GM12872 (cell line): ENCODE measurements around the gene PTGR1.

Experiments used
- TF ChIP-seq, protein P1 (sequence below): IDR thresholded peaks from 3 replicates; pipeline ENCODE4 v1.5.1; 2011; ENCODE audit warnings: low read depth, mild to moderate bottlenecking, low read length, moderate library complexity; ENCODE audit not compliant: insufficient read depth

PTGR1 gene

DNA sequence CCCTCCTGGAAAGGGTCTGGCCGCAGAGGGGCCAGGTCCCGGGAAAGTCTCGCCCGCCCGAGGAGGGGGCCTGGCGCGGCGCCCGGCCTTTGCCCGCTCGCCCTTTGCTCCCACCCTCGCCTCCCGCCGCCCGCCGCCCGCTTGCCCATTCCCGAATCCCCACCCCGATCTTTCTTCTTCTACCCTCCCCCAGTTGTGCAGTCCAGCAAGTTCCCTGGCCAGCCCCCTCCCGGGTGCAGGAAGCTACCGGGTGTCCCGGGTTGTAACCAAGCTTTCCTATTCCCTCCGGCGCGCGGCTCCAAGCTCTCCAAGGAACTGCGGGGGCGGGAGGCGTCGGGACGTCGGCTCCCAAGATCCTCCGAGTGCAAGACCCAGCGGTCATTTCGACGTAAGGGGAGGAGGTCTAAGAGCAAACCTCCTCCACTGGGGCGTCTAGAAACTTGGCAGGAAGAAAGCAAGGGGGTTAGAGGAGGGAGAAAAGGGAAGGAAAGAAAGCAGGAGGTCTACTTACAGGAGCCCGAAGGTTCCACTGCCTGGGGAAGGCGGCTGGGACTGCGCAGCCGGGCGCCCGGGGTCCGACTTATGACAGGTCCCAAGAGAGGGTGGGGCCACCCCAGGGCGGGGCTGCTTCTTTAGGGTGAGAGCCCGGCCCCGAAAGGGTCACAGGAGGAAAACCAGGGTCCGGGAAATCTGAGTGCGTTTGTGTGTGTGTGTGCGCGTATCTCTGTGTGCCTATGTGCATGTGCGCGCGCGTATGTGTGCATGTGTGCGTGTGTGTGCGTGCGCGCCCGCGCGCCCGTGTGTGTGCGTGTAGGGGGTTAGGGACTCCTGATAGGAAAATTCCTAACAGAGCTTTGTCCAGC lies at the start of gene PTGR1:
PTGR1 (minus strand) TSS at position 556 of the 863 bp plus-strand sequence. CDS start 2,225 bp downstream, outside the sequence.
- TF ChIP-seq, protein P1, sequence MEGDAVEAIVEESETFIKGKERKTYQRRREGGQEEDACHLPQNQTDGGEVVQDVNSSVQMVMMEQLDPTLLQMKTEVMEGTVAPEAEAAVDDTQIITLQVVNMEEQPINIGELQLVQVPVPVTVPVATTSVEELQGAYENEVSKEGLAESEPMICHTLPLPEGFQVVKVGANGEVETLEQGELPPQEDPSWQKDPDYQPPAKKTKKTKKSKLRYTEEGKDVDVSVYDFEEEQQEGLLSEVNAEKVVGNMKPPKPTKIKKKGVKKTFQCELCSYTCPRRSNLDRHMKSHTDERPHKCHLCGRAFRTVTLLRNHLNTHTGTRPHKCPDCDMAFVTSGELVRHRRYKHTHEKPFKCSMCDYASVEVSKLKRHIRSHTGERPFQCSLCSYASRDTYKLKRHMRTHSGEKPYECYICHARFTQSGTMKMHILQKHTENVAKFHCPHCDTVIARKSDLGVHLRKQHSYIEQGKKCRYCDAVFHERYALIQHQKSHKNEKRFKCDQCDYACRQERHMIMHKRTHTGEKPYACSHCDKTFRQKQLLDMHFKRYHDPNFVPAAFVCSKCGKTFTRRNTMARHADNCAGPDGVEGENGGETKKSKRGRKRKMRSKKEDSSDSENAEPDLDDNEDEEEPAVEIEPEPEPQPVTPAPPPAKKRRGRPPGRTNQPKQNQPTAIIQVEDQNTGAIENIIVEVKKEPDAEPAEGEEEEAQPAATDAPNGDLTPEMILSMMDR, result no peak

DNA sequence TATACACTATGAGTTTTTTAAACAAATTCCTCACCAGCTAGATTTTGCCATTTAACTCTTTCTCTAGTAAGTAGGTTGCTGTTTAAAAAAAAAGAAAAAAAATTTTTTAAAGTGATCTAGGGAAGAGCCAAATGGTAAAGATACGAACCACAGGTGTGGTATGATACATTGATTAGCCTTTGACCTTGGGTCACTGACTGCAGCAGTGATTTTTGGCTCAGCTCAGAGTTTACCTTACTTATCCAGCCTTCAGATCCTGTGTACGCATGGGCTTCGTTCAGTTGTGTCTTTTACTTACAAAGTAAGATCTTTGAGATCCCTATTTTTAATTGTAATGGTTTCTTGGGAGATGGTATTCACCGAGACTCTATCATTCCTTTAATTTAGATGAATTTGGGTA lies 49.6 kb upstream of the PTGR1 start:
- TF ChIP-seq, protein P1, result no peak

DNA sequence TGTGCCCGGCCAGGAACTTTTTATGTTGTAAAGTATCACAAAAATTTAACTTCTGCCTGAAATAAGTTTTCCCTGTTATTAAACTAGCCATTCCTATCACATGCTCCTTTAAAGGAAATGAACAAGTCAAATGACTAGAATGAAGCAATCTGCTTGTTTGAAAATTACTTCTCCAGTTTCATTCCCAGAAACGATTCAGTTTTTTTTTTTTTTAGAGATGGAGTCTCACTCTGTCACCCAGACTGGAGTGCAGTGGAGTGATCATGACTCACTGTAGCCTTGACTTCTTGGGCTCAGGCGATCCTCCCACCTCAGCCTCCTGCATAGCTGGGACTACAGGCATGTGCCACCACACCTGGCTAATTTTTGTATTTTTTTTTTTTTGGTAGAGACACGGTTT lies 48.6 kb upstream of the PTGR1 start:
- TF ChIP-seq, protein P1, result no peak

DNA sequence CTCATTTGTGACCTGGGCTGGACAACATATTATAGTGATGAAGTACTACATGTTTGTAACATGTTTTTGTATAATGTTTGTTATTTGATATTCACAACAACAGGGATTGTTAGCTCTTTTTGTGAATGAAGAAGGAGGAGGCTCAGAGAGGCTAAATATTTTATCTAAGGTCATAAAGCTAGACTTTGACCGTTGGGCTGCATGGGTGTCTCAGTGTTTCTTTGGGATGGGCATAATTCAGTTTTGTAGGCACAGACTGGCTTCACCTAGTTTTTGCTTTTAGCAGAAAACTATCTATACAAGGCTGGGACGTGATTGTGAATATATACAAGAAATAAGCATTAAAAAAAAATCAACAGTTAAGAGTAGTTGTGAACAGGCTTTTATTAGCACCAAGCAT lies 47.0 kb upstream of the PTGR1 start:
- TF ChIP-seq, protein P1, result no peak

DNA sequence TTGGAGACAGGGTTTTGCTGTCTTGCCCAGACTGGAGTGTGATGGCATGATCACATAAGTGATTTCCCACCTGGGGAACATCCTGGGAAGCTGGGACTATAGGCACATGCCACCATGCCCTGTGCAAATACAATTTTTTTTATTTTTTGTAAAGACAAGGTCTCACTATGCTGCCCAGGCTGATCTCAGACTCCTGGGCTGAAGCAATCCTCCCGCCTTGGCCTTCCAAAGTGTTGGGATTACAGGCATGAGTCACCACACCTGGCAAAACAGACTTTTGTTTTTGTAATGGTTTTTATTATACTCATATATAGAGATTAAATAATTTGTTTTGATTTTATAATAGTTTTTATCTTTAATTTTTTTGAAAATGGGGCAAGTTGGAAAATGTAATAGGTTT lies 46.4 kb upstream of the PTGR1 start:
- TF ChIP-seq, protein P1, result no peak

DNA sequence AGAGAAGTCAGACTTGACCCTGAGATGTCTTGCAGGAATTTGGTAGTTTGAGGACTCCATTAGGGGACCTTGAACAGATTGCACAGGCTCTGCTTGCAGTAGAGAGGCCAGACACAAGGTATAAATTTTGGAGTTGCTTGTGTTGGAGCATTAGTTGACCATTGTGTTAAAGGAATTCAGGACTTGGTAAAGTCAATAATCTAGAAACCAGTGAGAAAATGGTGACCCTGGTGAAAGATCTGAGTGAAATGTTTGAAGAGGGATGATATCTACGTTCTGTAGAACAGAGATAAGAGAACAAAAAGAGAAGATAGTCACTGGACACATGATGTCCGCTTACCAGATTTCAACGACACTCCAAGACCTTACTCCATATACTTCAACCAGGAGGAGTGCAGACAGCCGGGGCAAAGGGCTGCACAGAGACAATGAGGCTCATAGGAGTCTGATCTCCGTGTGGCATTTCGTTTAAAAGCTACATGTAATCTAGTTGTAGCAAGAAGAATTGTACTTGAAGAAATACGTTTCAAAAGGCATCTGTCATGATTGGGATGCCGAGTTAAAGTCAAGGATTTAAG lies 44.8 kb upstream of the PTGR1 start:
- TF ChIP-seq, protein P1, result no peak

DNA sequence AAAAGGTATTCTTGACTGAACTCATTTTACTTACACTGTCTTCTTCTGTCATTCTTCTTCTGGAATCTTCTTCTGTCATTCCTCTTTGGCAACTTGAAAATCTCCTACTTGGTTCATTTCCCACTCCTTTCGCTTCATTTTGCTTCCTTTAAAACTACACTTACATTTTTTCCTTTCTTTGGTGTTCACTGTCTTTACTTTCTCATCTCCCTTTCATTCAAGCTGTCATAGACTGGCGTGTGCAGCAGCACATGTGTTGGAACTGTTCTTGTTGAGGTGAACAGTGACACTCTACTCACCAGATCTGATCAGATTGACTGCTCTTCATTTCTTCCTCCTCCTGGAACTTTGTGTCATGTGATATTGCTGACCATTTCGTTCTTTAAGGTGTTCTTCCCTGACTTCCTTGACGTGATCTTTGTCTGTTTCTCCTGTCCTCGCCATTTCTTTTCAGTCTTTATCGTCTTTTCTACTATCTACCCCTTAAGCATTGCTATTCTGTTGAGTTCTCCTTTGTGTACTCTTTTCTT lies 38.0 kb upstream of the PTGR1 start:
- TF ChIP-seq, protein P1, result no peak
